K562 (cell line): ENCODE results near the gene LUC7L. TPM values are rescaled to one million over a fixed set of nuclear protein-coding genes. Genes with fewer than 3 reads are reported as not detected.

Experiments used
- ARID1B ChIP-seq: fragments of 450-650 bp; IDR thresholded peaks from 2 replicates; pipeline ENCODE4 v1.6.1; 2016; ENCODE audit warnings: antibody characterized with exemption, mild to moderate bottlenecking, inconsistent platforms
- ASH1L ChIP-seq: fragments of 450-650 bp; IDR thresholded peaks from 2 replicates; pipeline ENCODE4 v1.6.1; 2018; ENCODE audit warnings: borderline replicate concordance, mild to moderate bottlenecking, low read depth; ENCODE audit not compliant: partially characterized antibody
- BRD9 ChIP-seq: fragments of 450-650 bp; IDR thresholded peaks from 2 replicates; pipeline ENCODE4 v1.6.1; 2018; ENCODE audit warnings: low read depth; ENCODE audit not compliant: partially characterized antibody
- ETV5 ChIP-seq: sonication (generic); formaldehyde crosslinking; IDR thresholded peaks from 2 replicates; pipeline ENCODE4 v1.4.0; 2020; ENCODE audit warnings: low read depth, mild to moderate bottlenecking, missing genetic modification reagents
- HBP1 ChIP-seq: fragments of 450-650 bp; formaldehyde crosslinking; IDR thresholded peaks from 2 replicates; pipeline ENCODE4 v1.4.0; 2022; ENCODE audit warnings: missing genetic modification characterization
- HDAC8 ChIP-seq: fragments of 450-650 bp; IDR thresholded peaks from 2 replicates; pipeline ENCODE4 v1.6.1; 2016; ENCODE audit warnings: mild to moderate bottlenecking, missing genetic modification characterization, moderate library complexity, missing compliant biosample characterization
- MAFK ChIP-seq: IDR thresholded peaks from 2 replicates; pipeline ENCODE4 v1.6.1; 2011; ENCODE audit warnings: low read length, improper control_type of control experiment
- MCM7 ChIP-seq, 2 experiments: fragments of 450-650 bp; IDR thresholded peaks; 2 replicates each; pipeline ENCODE4 v1.6.1; 2016 to 2018
- RBM14 ChIP-seq: fragments of 200-400 bp; formaldehyde crosslinking; IDR thresholded peaks from 2 replicates; pipeline ENCODE4 v1.6.1; 2018; ENCODE audit warnings: low read depth, mild to moderate bottlenecking, low read length, moderate library complexity, borderline replicate concordance; ENCODE audit not compliant: insufficient read depth
- SOX6 ChIP-seq: fragments of 450-650 bp; IDR thresholded peaks from 2 replicates; pipeline ENCODE4 v1.6.1; 2014; ENCODE audit warnings: mild to moderate bottlenecking
- THAP12 ChIP-seq: fragments of 250-450 bp; sonication (Bioruptor Pico); IDR thresholded peaks from 2 replicates; pipeline ENCODE4 v1.9.0; 2021; ENCODE audit warnings: mild to moderate bottlenecking, inconsistent platforms
- TRIM28 ChIP-seq: fragments of 450-650 bp; IDR thresholded peaks from 2 replicates; pipeline ENCODE4 v1.6.1; 2017
- polyA plus RNA-seq, 8 experiments: library from polyadenylated mRNA; depleted of rRNA in 4 of 8; stranded (reverse) in 5 of 8; unstranded in 3 of 8; fragments of >200 nt; fragmentation: Nextera tagmentation in 2 of 8; fragmentation: Illumina TruSeq in 1 of 8; extraction: Ambion mirVana in 2 of 8; extraction: Trizol in 1 of 8; gene quantifications; 2 replicates each; pipeline versions ENCODE4 v1.2.1 to v1.2.3, GENCODE V29; 2011 to 2014; ENCODE audit warnings: inconsistent platforms in 1 of 8, missing spikeins in 1 of 8
- total RNA-seq, 7 experiments: library from RNA; depleted of rRNA in 6 of 7; stranded (reverse); fragments of >200 nt in 6 of 7; fragmentation: Illumina TruSeq in 2 of 7; extraction: Trizol in 2 of 7; gene quantifications; 2 replicates each; pipeline versions ENCODE4 v1.2.1 to v1.2.3, GENCODE V29; 2011 to 2021; ENCODE audit warnings: low replicate concordance in 1 of 7
- TF ChIP-seq, protein P1 (sequence below): sonication (generic); formaldehyde crosslinking; IDR thresholded peaks from 2 replicates; pipeline ENCODE4 v1.8.0; 2022; ENCODE audit warnings: mild to moderate bottlenecking, missing genetic modification reagents, borderline replicate concordance
- TF ChIP-seq, protein P2 (sequence below): sonication (generic); formaldehyde crosslinking; IDR thresholded peaks from 2 replicates; pipeline ENCODE4 v1.8.0; 2022; ENCODE audit warnings: mild to moderate bottlenecking, missing genetic modification reagents

Gene LUC7L
- total and polyA plus RNA-seq, 9 of the 15 experiments (the other 6 are each of a cell fraction or from before 2014, with no cell fraction given): 1.7 to 93.3 (median 59.5) TPM

DNA sequence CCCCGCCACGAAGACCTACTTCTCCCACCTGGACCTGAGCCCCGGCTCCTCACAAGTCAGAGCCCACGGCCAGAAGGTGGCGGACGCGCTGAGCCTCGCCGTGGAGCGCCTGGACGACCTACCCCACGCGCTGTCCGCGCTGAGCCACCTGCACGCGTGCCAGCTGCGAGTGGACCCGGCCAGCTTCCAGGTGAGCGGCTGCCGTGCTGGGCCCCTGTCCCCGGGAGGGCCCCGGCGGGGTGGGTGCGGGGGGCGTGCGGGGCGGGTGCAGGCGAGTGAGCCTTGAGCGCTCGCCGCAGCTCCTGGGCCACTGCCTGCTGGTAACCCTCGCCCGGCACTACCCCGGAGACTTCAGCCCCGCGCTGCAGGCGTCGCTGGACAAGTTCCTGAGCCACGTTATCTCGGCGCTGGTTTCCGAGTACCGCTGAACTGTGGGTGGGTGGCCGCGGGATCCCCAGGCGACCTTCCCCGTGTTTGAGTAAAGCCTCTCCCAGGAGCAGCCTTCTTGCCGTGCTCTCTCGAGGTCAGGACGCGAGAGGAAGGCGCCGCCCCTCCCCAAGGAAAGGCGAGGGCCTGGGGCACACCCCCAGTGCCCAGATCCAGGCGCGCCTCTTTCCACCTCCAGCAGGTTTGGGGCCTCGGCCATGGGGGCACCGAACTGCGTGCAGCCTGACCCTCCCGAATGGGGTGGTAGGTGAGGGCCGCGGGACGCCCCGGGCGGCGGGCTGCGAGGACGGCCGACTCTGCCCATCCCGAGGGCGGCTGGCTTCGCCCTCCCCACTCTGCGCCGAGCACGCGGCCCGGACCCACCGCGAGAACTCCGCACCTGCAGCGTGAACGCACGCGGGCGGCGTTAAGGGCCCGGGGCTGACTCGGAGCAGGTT, 48.3 kb downstream of the LUC7L start (continued):
- no peak for TF ChIP-seq HBP1 (CRISPR knock-in tag)
- TF ChIP-seq, protein P1, sequence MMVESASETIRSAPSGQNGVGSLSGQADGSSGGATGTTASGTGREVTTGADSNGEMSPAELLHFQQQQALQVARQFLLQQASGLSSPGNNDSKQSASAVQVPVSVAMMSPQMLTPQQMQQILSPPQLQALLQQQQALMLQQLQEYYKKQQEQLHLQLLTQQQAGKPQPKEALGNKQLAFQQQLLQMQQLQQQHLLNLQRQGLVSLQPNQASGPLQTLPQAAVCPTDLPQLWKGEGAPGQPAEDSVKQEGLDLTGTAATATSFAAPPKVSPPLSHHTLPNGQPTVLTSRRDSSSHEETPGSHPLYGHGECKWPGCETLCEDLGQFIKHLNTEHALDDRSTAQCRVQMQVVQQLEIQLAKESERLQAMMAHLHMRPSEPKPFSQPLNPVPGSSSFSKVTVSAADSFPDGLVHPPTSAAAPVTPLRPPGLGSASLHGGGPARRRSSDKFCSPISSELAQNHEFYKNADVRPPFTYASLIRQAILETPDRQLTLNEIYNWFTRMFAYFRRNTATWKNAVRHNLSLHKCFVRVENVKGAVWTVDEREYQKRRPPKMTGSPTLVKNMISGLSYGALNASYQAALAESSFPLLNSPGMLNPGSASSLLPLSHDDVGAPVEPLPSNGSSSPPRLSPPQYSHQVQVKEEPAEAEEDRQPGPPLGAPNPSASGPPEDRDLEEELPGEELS (CRISPR knock-in tag): peak; percentile 100
- TF ChIP-seq MCM7 (IDR thresholded peaks at IDR 0.05): no peak
- no peak for TF ChIP-seq MAFK
- no peak for TF ChIP-seq ASH1L
- peak; percentile 73 for TF ChIP-seq SOX6
- peak; percentile 66; the same call in 1 of the 2 replicates for TF ChIP-seq THAP12 (CRISPR knock-in tag)
- peak; percentile 67; the same call in 1 of the 2 replicates for TF ChIP-seq RBM14
- 0 out of 2 replicates have a peak, but pooled peaks have one; percentile 11 for TF ChIP-seq HDAC8 (tag)
- no peak for TF ChIP-seq BRD9
- no peak for TF ChIP-seq TRIM28
- no peak for TF ChIP-seq ARID1B
- TF ChIP-seq, protein P2, sequence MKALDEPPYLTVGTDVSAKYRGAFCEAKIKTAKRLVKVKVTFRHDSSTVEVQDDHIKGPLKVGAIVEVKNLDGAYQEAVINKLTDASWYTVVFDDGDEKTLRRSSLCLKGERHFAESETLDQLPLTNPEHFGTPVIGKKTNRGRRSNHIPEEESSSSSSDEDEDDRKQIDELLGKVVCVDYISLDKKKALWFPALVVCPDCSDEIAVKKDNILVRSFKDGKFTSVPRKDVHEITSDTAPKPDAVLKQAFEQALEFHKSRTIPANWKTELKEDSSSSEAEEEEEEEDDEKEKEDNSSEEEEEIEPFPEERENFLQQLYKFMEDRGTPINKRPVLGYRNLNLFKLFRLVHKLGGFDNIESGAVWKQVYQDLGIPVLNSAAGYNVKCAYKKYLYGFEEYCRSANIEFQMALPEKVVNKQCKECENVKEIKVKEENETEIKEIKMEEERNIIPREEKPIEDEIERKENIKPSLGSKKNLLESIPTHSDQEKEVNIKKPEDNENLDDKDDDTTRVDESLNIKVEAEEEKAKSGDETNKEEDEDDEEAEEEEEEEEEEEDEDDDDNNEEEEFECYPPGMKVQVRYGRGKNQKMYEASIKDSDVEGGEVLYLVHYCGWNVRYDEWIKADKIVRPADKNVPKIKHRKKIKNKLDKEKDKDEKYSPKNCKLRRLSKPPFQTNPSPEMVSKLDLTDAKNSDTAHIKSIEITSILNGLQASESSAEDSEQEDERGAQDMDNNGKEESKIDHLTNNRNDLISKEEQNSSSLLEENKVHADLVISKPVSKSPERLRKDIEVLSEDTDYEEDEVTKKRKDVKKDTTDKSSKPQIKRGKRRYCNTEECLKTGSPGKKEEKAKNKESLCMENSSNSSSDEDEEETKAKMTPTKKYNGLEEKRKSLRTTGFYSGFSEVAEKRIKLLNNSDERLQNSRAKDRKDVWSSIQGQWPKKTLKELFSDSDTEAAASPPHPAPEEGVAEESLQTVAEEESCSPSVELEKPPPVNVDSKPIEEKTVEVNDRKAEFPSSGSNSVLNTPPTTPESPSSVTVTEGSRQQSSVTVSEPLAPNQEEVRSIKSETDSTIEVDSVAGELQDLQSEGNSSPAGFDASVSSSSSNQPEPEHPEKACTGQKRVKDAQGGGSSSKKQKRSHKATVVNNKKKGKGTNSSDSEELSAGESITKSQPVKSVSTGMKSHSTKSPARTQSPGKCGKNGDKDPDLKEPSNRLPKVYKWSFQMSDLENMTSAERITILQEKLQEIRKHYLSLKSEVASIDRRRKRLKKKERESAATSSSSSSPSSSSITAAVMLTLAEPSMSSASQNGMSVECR (CRISPR knock-in tag): peak; percentile 95
- peak; percentile 41; the same call in 1 of the 2 replicates for TF ChIP-seq ETV5 (CRISPR knock-in tag)
